ENCODE data around the gene SF3A2. TPM values are rescaled to one million over a fixed set of nuclear protein-coding genes. Genes with fewer than 3 reads are reported as not detected.

SF3A2 gene
- 61.4 TPM for polyA plus RNA-seq (2013)

GRCh38 chr19:2236314-2237050 lies at the start of gene SF3A2, which contains the start of gene PLEKHJ1:
TSS of gene SF3A2 (plus strand) at chr19:2236824. CDS start at chr19:2243419, 6,595 bp downstream.
TSS of gene PLEKHJ1 (minus strand) at chr19:2236329. CDS start at chr19:2236248, 81 bp downstream.
- Histone ChIP-seq H3K27ac (ENCODE audit: insufficient read depth in 1 of 2, low read depth in 1 of 2, low read length in 2 of 2, poor library complexity in 1 of 2, severe bottlenecking in 2 of 2) (peak within 1 kb of the TSS; percentile 85 to 94), H3K4me1 (ENCODE audit: control extremely low read depth in 1 of 4, control insufficient read depth in 4 of 4, insufficient read depth in 4 of 4, low read length in 3 of 4) (peaks cover 0 to 64% (median 62%) of the 10 kb centered on the region in 4 experiments), H3K9me3 (ENCODE audit: control extremely low read depth in 1 of 5, control insufficient read depth in 4 of 5, insufficient read depth in 2 of 5, low read depth in 1 of 5, low read length in 4 of 5) (no peaks in the 10 kb centered on the region), H3K27me3 (replicated peaks in 2 of 5; ENCODE audit: control insufficient read depth in 4 of 5, insufficient read depth in 5 of 5, low read length in 4 of 5) (no peaks in the 10 kb centered on the region), H3K36me3 (ENCODE audit: control insufficient read depth in 4 of 4, insufficient read depth in 4 of 4, low read length in 3 of 4) (peaks cover 3 to 43% (median 21%) of the 10 kb centered on the region in 4 experiments), H3K4me3 (ENCODE audit: control insufficient read depth in 1 of 7, extremely low read depth in 1 of 7, insufficient read depth in 4 of 7, low read depth in 2 of 7, low read length in 6 of 7) (peak within 1 kb of the TSS; percentile 59 to 86 (median 79))
- ChIA-PET CTCF (interaction anchor here (0.8 to 8.1 kb wide), 5 partner anchors 15 to 79 kb away, joined by 3 to 52 read pairs (median 4); partner anchors contain the start of gene AMH), POLR2A (interaction anchor here (0.6 to 1.4 kb wide), 4 partner anchors 27 to 192 kb away, joined by 3 to 6 read pairs (median 4); no protein-coding TSS in a partner anchor)
- peak; percentile 97 to 99 (median 98) for DNase-seq
- under 1% methylated on average over 50 of the region's 80 CpGs for WGBS (ENCODE audit: insufficient coverage)

- WGBS (ENCODE audit: insufficient coverage), result 92% methylated on average over 12 of the region's 13 CpGs
- Histone ChIP-seq H3K27me3 (replicated peaks in 2 of 5; ENCODE audit: control insufficient read depth in 4 of 5, insufficient read depth in 5 of 5, low read length in 4 of 5) (no peaks in the 10 kb centered on the region), H3K4me3 (ENCODE audit: control insufficient read depth in 1 of 7, extremely low read depth in 1 of 7, insufficient read depth in 4 of 7, low read depth in 2 of 7, low read length in 6 of 7) (no peak overlapping the region), H3K4me1 (ENCODE audit: control extremely low read depth in 1 of 4, control insufficient read depth in 4 of 4, insufficient read depth in 4 of 4, low read length in 3 of 4) (peaks cover 0 to 14% (median 12%) of the 10 kb centered on the region in 4 experiments), H3K36me3 (ENCODE audit: control insufficient read depth in 4 of 4, insufficient read depth in 4 of 4, low read length in 3 of 4) (peaks cover 5 to 84% (median 52%) of the 10 kb centered on the region in 4 experiments), H3K9me3 (ENCODE audit: control extremely low read depth in 1 of 5, control insufficient read depth in 4 of 5, insufficient read depth in 2 of 5, low read depth in 1 of 5, low read length in 4 of 5) (no peaks in the 10 kb centered on the region), H3K27ac (ENCODE audit: insufficient read depth in 1 of 2, low read depth in 1 of 2, low read length in 2 of 2, poor library complexity in 1 of 2, severe bottlenecking in 2 of 2) (no peak overlapping the region)
- POLR2A ChIA-PET, result interaction anchor here (0.7 kb wide), 1 partner anchor 11 kb away, joined by 3 read pairs; no protein-coding TSS in a partner anchor
- CTCF ChIA-PET, result interaction anchor here (1.1 to 3.2 kb wide), 4 partner anchors 10 to 31 kb away, joined by 3 to 12 read pairs (median 6); no protein-coding TSS in a partner anchor
- no peak for DNase-seq
Observed at GRCh38 chr19:2187159-2187558, 49.5 kb upstream of the SF3A2 start.

- H3K4me3 ChIP-seq (ENCODE audit: control insufficient read depth in 1 of 7, extremely low read depth in 1 of 7, insufficient read depth in 4 of 7, low read depth in 2 of 7, low read length in 6 of 7), result no peak overlapping the region
- H3K27ac ChIP-seq (ENCODE audit: insufficient read depth in 1 of 2, low read depth in 1 of 2, low read length in 2 of 2, poor library complexity in 1 of 2, severe bottlenecking in 2 of 2), result no peak overlapping the region
- peaks cover 5 to 85% (median 54%) of the 10 kb centered on the region in 4 experiments for H3K36me3 ChIP-seq (ENCODE audit: control insufficient read depth in 4 of 4, insufficient read depth in 4 of 4, low read length in 3 of 4)
- ChIA-PET POLR2A (interaction anchor here (0.6 kb wide), 1 partner anchor 49 kb away, joined by 7 read pairs; no protein-coding TSS in a partner anchor), CTCF (interaction anchor here (1.9 kb wide), 1 partner anchor 10 kb away, joined by 6 read pairs; no protein-coding TSS in a partner anchor)
- H3K9me3 ChIP-seq (ENCODE audit: control extremely low read depth in 1 of 5, control insufficient read depth in 4 of 5, insufficient read depth in 2 of 5, low read depth in 1 of 5, low read length in 4 of 5), result no peaks in the 10 kb centered on the region
- over 99% methylated on average over 16 of the region's 19 CpGs for WGBS (ENCODE audit: insufficient coverage)
- H3K4me1 ChIP-seq (ENCODE audit: control extremely low read depth in 1 of 4, control insufficient read depth in 4 of 4, insufficient read depth in 4 of 4, low read length in 3 of 4), result peaks cover 0 to 14% (median 12%) of the 10 kb centered on the region in 4 experiments
- DNase-seq, result no peak
- no peaks in the 10 kb centered on the region for H3K27me3 ChIP-seq (replicated peaks in 2 of 5; ENCODE audit: control insufficient read depth in 4 of 5, insufficient read depth in 5 of 5, low read length in 4 of 5)
Observed at GRCh38 chr19:2188708-2189385, 47.8 kb upstream of the SF3A2 start.

GRCh38 chr19:2189880-2190279 lies 46.7 kb upstream of the SF3A2 start:
- 100% methylated on average over 4 of the region's 16 CpGs for WGBS (ENCODE audit: insufficient coverage)
- ChIA-PET POLR2A (no interaction called here), CTCF (interaction anchor here (0.6 to 1.9 kb wide), 3 partner anchors 9 to 18 kb away, joined by 3 to 6 read pairs (median 5); no protein-coding TSS in a partner anchor)

GRCh38 chr19:2190848-2191455 lies 45.7 kb upstream of the SF3A2 start:
- Histone ChIP-seq H3K9me3 (ENCODE audit: control extremely low read depth in 1 of 5, control insufficient read depth in 4 of 5, insufficient read depth in 2 of 5, low read depth in 1 of 5, low read length in 4 of 5) (no peaks in the 10 kb centered on the region), H3K27me3 (replicated peaks in 2 of 5; ENCODE audit: control insufficient read depth in 4 of 5, insufficient read depth in 5 of 5, low read length in 4 of 5) (no peaks in the 10 kb centered on the region), H3K4me1 (ENCODE audit: control extremely low read depth in 1 of 4, control insufficient read depth in 4 of 4, insufficient read depth in 4 of 4, low read length in 3 of 4) (peaks cover 0 to 14% (median 12%) of the 10 kb centered on the region in 4 experiments), H3K36me3 (ENCODE audit: control insufficient read depth in 4 of 4, insufficient read depth in 4 of 4, low read length in 3 of 4) (peaks cover 5 to 85% (median 59%) of the 10 kb centered on the region in 4 experiments), H3K4me3 (ENCODE audit: control insufficient read depth in 1 of 7, extremely low read depth in 1 of 7, insufficient read depth in 4 of 7, low read depth in 2 of 7, low read length in 6 of 7) (no peak overlapping the region), H3K27ac (ENCODE audit: insufficient read depth in 1 of 2, low read depth in 1 of 2, low read length in 2 of 2, poor library complexity in 1 of 2, severe bottlenecking in 2 of 2) (no peak overlapping the region)
- DNase-seq, result no peak
- POLR2A ChIA-PET, result no interaction called here
- CTCF ChIA-PET, result interaction anchor here (0.6 to 1.9 kb wide), 3 partner anchors 8 to 72 kb away, joined by 4 to 6 read pairs (median 5); no protein-coding TSS in a partner anchor
- WGBS (ENCODE audit: insufficient coverage), result 98% methylated on average over 34 of the region's 37 CpGs

More at GRCh38 chr19:2189880-2190279, 46.7 kb upstream of the SF3A2 start:
- no peaks in the 10 kb centered on the region for H3K9me3 ChIP-seq (ENCODE audit: control extremely low read depth in 1 of 5, control insufficient read depth in 4 of 5, insufficient read depth in 2 of 5, low read depth in 1 of 5, low read length in 4 of 5)
- H3K36me3 ChIP-seq (ENCODE audit: control insufficient read depth in 4 of 4, insufficient read depth in 4 of 4, low read length in 3 of 4), result peaks cover 5 to 82% (median 54%) of the 10 kb centered on the region in 4 experiments
- H3K27me3 ChIP-seq (replicated peaks in 2 of 5; ENCODE audit: control insufficient read depth in 4 of 5, insufficient read depth in 5 of 5, low read length in 4 of 5), result no peaks in the 10 kb centered on the region
- H3K4me3 ChIP-seq (ENCODE audit: control insufficient read depth in 1 of 7, extremely low read depth in 1 of 7, insufficient read depth in 4 of 7, low read depth in 2 of 7, low read length in 6 of 7), result no peak overlapping the region
- DNase-seq, result no peak
- no peak overlapping the region for H3K27ac ChIP-seq (ENCODE audit: insufficient read depth in 1 of 2, low read depth in 1 of 2, low read length in 2 of 2, poor library complexity in 1 of 2, severe bottlenecking in 2 of 2)
- peaks cover 0 to 14% (median 12%) of the 10 kb centered on the region in 4 experiments for H3K4me1 ChIP-seq (ENCODE audit: control extremely low read depth in 1 of 4, control insufficient read depth in 4 of 4, insufficient read depth in 4 of 4, low read length in 3 of 4)

GRCh38 chr19:2191456-2192310 lies 44.9 kb upstream of the SF3A2 start:
- DNase-seq, result no peak
- no peaks in the 10 kb centered on the region for H3K27me3 ChIP-seq (replicated peaks in 2 of 5; ENCODE audit: control insufficient read depth in 4 of 5, insufficient read depth in 5 of 5, low read length in 4 of 5)
- H3K36me3 ChIP-seq (ENCODE audit: control insufficient read depth in 4 of 4, insufficient read depth in 4 of 4, low read length in 3 of 4), result peaks cover 2 to 84% (median 60%) of the 10 kb centered on the region in 4 experiments
- no peak overlapping the region for H3K27ac ChIP-seq (ENCODE audit: insufficient read depth in 1 of 2, low read depth in 1 of 2, low read length in 2 of 2, poor library complexity in 1 of 2, severe bottlenecking in 2 of 2)
- CTCF ChIA-PET, result no interaction called here
- H3K4me1 ChIP-seq (ENCODE audit: control extremely low read depth in 1 of 4, control insufficient read depth in 4 of 4, insufficient read depth in 4 of 4, low read length in 3 of 4), result peaks cover 0 to 14% (median 12%) of the 10 kb centered on the region in 4 experiments
- H3K9me3 ChIP-seq (ENCODE audit: control extremely low read depth in 1 of 5, control insufficient read depth in 4 of 5, insufficient read depth in 2 of 5, low read depth in 1 of 5, low read length in 4 of 5), result no peaks in the 10 kb centered on the region
- no peak overlapping the region for H3K4me3 ChIP-seq (ENCODE audit: control insufficient read depth in 1 of 7, extremely low read depth in 1 of 7, insufficient read depth in 4 of 7, low read depth in 2 of 7, low read length in 6 of 7)
- POLR2A ChIA-PET, result no interaction called here
- WGBS (ENCODE audit: insufficient coverage), result 94% methylated on average over 31 of the region's 32 CpGs

All from common myeloid progenitor, CD34-positive (primary cell).